Effector memory CD8-positive, alpha-beta T cell (primary cell): ENCODE data around the gene CLEC4C.

Experiments
- ATAC-seq: fragments of 150-1000 bp; cut with Tn5 transposase; replicated peaks from 2 replicates; pipeline ENCODE4 v1.10.0; 2021; ENCODE audit warnings: mild to moderate bottlenecking, moderate library complexity
- DNase-seq, 3 experiments: peaks; one replicate each; pipeline ENCODE4 v3.0.0; 2021
- H3K27ac Mint-ChIP-seq, 2 donors: one replicate each; pipeline ENCODE4 v1.8.0; 2022; ENCODE audit warnings: mild to moderate bottlenecking in 2 of 2, mixed read lengths in 2 of 2, moderate library complexity in 2 of 2
- H3K27me3 Mint-ChIP-seq, 2 donors: one replicate each; pipeline ENCODE4 v1.8.0; 2022; ENCODE audit warnings: mixed read lengths in 2 of 2
- H3K36me3 Mint-ChIP-seq: one replicate; pipeline ENCODE4 v1.8.0; 2022; ENCODE audit warnings: mild to moderate bottlenecking, moderate library complexity, mixed read lengths; ENCODE audit not compliant: insufficient read depth
- H3K4me1 Mint-ChIP-seq, 2 donors: one replicate each; pipeline ENCODE4 v1.8.0; 2022; ENCODE audit warnings: low read depth in 2 of 2, mixed read lengths in 2 of 2
- H3K4me3 Mint-ChIP-seq, 2 donors: one replicate each; pipeline ENCODE4 v1.8.0; 2022; ENCODE audit warnings: mild to moderate bottlenecking in 2 of 2, mixed read lengths in 2 of 2, moderate library complexity in 2 of 2
- H3K9me3 Mint-ChIP-seq, 2 donors: one replicate each; pipeline ENCODE4 v1.8.0; 2022; ENCODE audit warnings: mixed read lengths in 2 of 2

Gene CLEC4C

DNA sequence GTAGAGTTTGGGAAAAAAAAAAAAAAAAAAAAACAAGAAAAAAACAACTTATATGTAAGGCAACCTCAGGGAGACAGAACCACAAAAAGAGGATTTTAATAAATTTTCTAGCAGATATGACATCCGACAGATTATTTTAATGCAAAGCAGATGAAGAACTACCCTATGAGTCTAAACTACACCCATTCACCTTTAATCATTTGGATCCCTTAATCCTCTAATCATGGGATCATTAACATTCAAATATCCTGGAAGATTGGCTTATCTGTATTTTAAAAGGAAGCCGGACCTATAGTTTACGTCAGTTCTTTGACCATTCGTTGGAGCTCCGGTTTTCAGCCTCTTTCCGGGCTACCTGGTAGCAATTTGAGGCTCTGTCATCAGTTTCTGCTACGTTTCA, 36.0 kb downstream of the CLEC4C start, which contains the start of gene DPPA3:
TSS of gene DPPA3 (plus strand) at position 301 of the 400 bp plus-strand sequence. CDS start 138 bp downstream, outside the sequence.
- no peak within 1 kb of the TSS for H3K4me3 Mint-ChIP-seq

DNA sequence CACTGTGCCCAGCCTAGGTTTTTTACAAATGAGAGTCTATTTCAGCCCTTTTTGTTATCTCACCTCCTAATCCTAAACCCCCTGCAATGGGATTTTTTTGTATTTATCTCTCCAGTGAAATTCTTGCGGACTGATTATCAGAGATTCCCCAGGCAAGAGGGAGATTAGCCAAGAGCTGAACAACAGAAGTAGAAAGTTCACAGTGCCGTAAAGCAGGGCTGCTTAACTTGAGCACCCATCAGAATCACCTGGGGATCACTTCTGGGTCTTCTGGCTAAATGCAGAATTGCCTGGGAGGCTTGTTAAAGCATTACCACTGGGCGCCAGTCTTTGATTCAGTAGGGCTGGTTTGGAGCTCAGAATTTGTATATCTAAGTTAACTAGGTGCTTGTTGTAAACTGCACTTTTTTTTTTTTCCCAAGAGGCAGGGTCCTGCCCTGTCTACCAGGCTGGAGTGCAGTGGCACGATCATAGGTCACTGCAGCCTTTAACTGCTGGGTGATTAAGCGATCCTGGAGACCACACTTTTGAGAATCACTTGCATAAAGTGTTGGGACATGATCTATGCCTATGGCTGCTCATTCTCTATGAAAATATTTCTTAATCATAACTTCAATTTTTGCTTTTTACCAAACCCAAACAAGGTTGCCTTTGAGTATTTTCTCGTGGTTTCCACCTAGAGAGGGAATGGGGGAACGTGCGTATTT, 37.1 kb downstream of the CLEC4C start:
- H3K27me3 Mint-ChIP-seq: peaks cover 11 to 14% of the 10 kb centered on the region in 2 donors
- H3K36me3 Mint-ChIP-seq: no peaks in the 10 kb centered on the region
- DNase-seq (no peak), ATAC-seq (no peak)
- no peak overlapping the region for H3K27ac Mint-ChIP-seq
- H3K4me3 Mint-ChIP-seq: no peak overlapping the region
- H3K9me3 Mint-ChIP-seq: no peaks in the 10 kb centered on the region
- no peaks in the 10 kb centered on the region for H3K4me1 Mint-ChIP-seq

More for the DNA sequence above, 36.0 kb downstream of the CLEC4C start, which contains the start of gene DPPA3:
- Mint-ChIP-seq H3K27ac (no peak within 1 kb of the TSS), H3K4me1 (no peaks in the 10 kb centered on the region), H3K9me3 (no peaks in the 10 kb centered on the region), H3K27me3 (peaks cover 13 to 19% of the 10 kb centered on the region in 2 donors), H3K36me3 (no peaks in the 10 kb centered on the region)
- DNase-seq: no peak
- ATAC-seq: no peak

DNA sequence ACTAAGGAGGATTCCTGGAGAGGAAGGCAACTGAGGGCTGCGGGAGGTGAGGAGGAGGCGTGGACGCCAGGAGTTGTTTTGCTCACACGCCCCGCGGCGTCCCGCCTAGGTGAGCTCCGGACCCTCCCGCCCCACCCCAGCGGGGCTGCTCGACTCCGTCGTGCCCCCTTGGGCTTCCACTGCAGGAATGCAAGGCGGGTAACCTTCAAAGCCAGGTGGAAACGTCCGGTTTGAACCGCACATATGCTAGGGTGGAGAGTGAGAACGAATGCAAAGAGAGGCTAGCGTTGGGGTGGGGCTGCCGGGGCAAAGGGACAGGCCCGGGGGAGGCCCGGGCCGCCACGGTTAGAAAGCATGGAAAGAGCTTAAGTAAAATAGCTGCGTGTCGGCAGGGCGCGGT, 41.3 kb downstream of the CLEC4C start:
- DNase-seq (no peak), ATAC-seq (no peak)
- Mint-ChIP-seq H3K4me3 (no peak overlapping the region), H3K27ac (no peak overlapping the region), H3K36me3 (no peaks in the 10 kb centered on the region), H3K27me3 (no peaks in the 10 kb centered on the region), H3K4me1 (no peaks in the 10 kb centered on the region), H3K9me3 (no peaks in the 10 kb centered on the region)

DNA sequence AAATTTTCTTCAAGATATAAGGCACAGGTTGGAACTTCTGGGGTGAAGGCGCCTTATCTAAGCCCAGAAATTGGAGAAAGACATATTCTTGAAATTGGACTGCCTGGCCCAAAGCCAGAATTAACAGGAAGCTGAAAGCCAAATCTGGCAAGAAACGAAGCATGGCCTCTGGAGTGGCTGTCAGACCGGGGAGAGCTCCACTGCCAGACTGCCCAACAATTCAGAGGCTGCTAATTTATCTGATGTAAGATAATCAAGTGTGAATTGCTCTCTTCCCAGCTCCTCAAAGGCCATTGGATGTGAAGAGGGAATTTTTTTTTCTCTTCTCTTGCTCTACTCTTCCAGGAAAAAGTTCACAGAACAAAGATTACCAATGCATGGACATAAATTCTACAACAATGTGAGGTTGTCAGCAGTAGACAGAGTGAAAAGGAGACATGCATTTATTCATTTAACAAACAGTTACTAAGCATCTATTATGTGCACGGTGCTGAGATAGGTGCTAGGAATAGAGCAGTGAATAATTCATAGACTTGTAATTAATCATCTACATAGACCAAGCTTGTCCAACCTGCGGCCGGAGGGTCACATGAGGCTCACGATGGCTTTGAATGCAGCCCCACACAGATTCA, 51.5 kb downstream of the CLEC4C start, which contains the start of gene GDF3:
TSS of gene GDF3 (minus strand) at position 210 of the 632 bp plus-strand sequence. CDS start at position 163, 47 bp downstream.
- Mint-ChIP-seq H3K36me3 (no peaks in the 10 kb centered on the region), H3K4me3 (no peak within 1 kb of the TSS), H3K9me3 (no peaks in the 10 kb centered on the region), H3K4me1 (peaks cover 0 to 6% of the 10 kb centered on the region in 2 donors), H3K27ac (no peak within 1 kb of the TSS), H3K27me3 (peaks cover 13 to 35% of the 10 kb centered on the region in 2 donors)
- DNase-seq (no peak), ATAC-seq (no peak)

DNA sequence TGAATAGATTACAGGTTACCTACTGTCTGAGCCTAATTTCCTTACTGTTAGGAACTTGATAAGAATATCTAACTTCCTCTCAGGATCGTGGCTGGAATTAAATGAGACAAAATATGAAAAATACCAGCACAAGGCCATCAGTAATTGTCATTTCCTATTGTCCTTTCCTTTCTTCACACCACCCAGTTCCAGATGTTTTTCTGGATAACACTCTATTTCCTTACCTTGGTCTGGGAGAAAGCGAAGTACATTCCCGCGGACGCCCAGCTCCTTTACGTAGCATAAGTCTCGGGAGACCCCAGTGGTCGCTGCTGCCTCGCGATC, 52.0 kb downstream of the CLEC4C start:
- Mint-ChIP-seq H3K4me1 (peaks cover 0 to 6% of the 10 kb centered on the region in 2 donors), H3K4me3 (no peak overlapping the region), H3K27me3 (peaks cover 13 to 36% of the 10 kb centered on the region in 2 donors), H3K27ac (no peak overlapping the region), H3K36me3 (no peaks in the 10 kb centered on the region), H3K9me3 (no peaks in the 10 kb centered on the region)
- ATAC-seq: no peak
- no peak for DNase-seq

DNA sequence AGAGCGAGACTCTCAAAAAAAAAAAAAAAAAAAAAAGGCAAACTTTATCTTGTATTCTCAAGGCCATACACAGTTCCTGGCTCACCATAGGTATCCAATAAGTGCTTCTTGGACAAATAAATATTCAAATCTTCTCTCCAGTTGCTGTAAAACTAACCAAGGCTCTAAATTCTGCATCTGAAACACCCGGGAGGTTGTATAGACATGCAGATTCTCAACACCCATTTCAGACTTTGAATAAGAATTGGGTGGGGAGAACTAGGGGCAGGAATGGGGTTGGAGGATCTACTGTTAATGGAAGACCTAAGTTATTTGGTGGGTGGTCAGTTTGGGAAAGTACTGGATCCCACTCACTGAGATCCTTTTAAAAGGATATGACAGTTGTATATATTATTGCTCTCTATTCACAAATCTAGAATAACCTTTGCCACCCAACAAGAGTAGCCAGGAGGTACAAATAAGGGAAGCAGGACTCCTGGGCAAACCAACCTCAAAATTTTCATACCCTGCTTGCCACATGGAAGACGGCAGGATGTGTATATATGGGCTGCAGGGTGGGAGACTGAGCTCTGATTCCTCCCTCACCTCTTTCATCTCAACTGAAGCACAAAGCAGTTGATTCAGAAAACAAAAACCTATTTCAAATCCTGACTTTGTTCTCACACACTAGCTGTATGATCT, 52.5 kb downstream of the CLEC4C start:
- Mint-ChIP-seq H3K4me3 (no peak overlapping the region), H3K4me1 (peaks cover 0 to 6% of the 10 kb centered on the region in 2 donors), H3K36me3 (no peaks in the 10 kb centered on the region), H3K27me3 (peaks cover 13 to 41% of the 10 kb centered on the region in 2 donors), H3K27ac (no peak overlapping the region), H3K9me3 (no peaks in the 10 kb centered on the region)
- ATAC-seq: no peak
- no peak for DNase-seq

DNA sequence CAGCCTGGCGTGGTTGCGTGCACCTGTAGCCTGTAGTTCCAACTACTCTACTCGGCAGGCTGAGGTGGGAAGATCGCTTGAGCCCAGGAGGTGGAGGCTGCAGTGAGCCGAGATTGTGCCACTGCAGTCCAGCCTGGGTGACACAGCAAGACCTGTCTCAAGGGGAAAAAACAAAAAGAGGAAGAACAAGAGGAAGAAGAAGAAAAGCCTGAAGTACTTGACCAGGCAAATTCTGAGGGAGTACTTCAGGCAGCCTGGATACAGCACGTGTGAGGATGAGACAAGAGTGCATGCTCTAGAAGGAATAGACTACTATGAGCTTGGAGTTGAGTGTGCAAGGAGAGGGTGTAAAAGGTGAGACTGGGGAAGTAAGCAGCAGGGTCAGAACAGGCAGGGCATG, 53.4 kb downstream of the CLEC4C start:
- Mint-ChIP-seq H3K4me1 (peaks cover 0 to 6% of the 10 kb centered on the region in 2 donors), H3K27ac (no peak overlapping the region), H3K27me3 (peaks cover 13 to 46% of the 10 kb centered on the region in 2 donors), H3K36me3 (no peaks in the 10 kb centered on the region), H3K4me3 (no peak overlapping the region), H3K9me3 (no peaks in the 10 kb centered on the region)
- ATAC-seq (no peak), DNase-seq (no peak)

DNA sequence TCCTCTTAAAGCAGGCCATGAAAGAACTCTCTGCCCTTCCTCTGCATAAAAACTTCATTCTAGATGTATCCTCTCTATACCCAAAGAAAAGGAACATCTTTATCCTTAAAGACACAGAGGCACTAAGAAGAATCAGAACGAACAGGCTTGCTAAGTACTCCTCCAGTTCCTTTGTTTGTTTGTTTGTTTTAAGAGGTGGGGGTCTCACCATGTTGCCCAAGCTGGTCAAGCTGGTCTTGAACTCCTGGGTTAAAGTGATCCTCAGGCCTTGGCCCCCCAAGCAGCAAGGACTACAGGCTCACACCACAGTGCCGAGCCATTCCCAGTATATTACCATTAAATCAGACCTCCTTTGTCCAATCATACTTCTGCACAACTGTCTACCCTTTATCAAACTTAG, 65.6 kb downstream of the CLEC4C start:
- no peak for DNase-seq
- Mint-ChIP-seq H3K9me3 (no peaks in the 10 kb centered on the region), H3K27me3 (peaks cover 17 to 22% of the 10 kb centered on the region in 2 donors), H3K27ac (no peak overlapping the region), H3K36me3 (no peaks in the 10 kb centered on the region), H3K4me1 (peaks cover 2 to 9% of the 10 kb centered on the region in 2 donors), H3K4me3 (no peak overlapping the region)
- no peak for ATAC-seq
